SU-DHL-6 (cell line): Measurements from ENCODE around the gene BIN1.

Experiments used
- CTCF ChIP-seq: fragments of 200-600 bp; sonication (generic); IDR thresholded peaks from one replicate; pipeline ENCODE4 v1.5.1; 2017; ENCODE audit warnings: antibody characterized with exemption, mild to moderate bottlenecking, low read length, moderate library complexity; ENCODE audit not compliant: insufficient read depth, poor library complexity, severe bottlenecking
- EZH2phosphoT487 ChIP-seq: fragments of 200-600 bp; sonication (generic), shearing (Covaris generic); conservative IDR thresholded peaks from 2 replicates; pipeline ENCODE4 v1.6.1; 2018; ENCODE audit warnings: mild to moderate bottlenecking, antibody characterized with exemption, low read length, moderate library complexity, mixed read lengths

GRCh38 chr2:127074936-127075335, 32.0 kb downstream of the BIN1 start:
- TF ChIP-seq CTCF = no peak
- TF ChIP-seq EZH2phosphoT487 = no peak
